ENCODE data around the gene CNNM4. TPM values are rescaled to one million over a fixed set of nuclear protein-coding genes. Genes with fewer than 3 reads are reported as not detected.

The CNNM4 gene
- total and polyA plus RNA-seq, 12 donors: 4.3 to 59.7 (median 32.5) TPM

DNA sequence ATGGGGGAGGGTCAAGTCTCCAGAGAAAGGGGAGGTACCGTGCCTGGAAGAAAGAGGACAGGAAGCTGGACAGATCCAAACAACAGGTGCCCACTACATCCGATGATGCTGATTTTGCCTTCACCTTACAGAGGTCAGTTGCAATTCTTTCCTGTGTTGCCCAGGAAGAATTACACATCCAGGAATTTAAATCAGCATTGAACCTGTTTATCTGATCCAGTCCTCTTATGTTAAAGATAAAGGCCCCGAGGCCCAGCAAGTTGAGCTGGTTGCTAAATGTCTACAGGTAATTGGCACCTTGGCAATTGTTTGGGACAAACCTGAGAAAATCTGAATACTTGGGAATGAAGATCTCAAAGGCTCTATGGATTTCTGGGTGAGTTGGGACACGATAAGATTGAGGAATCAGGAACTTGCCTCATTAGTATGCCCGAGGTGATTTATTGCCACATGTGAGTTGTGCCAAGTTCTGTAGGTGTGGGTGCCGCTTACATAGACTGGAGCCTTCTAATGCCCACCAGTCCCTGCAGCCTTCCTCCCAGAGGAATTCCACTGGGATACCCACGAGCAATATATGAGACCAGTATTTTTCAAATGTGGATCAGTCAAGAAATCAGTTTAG is 6.9 kb upstream of the CNNM4 start:
- DNase-seq (no peak), ATAC-seq (no peak)
- Histone ChIP-seq H3K4me1 (no peaks in the 10 kb centered on the region), H3K9me3 (no peaks in the 10 kb centered on the region), H3K27ac (no peak overlapping the region), H3K27me3 (no peaks in the 10 kb centered on the region), H3K4me3 (no peak overlapping the region), H3K36me3 (no peaks in the 10 kb centered on the region)
- intact Hi-C loops (cut with DNase I): loop anchor here in 1 of 10 donors (10.0 kb wide), 1 partner anchor 211 kb away; no protein-coding TSS in a partner anchor
- TF ChIP-seq, protein P1, sequence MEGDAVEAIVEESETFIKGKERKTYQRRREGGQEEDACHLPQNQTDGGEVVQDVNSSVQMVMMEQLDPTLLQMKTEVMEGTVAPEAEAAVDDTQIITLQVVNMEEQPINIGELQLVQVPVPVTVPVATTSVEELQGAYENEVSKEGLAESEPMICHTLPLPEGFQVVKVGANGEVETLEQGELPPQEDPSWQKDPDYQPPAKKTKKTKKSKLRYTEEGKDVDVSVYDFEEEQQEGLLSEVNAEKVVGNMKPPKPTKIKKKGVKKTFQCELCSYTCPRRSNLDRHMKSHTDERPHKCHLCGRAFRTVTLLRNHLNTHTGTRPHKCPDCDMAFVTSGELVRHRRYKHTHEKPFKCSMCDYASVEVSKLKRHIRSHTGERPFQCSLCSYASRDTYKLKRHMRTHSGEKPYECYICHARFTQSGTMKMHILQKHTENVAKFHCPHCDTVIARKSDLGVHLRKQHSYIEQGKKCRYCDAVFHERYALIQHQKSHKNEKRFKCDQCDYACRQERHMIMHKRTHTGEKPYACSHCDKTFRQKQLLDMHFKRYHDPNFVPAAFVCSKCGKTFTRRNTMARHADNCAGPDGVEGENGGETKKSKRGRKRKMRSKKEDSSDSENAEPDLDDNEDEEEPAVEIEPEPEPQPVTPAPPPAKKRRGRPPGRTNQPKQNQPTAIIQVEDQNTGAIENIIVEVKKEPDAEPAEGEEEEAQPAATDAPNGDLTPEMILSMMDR (IDR thresholded peaks at IDR 0.05): no peak
- WGBS, 2 donors: 65 to 68% methylated on average over 7 of the region's 7 CpGs

DNA sequence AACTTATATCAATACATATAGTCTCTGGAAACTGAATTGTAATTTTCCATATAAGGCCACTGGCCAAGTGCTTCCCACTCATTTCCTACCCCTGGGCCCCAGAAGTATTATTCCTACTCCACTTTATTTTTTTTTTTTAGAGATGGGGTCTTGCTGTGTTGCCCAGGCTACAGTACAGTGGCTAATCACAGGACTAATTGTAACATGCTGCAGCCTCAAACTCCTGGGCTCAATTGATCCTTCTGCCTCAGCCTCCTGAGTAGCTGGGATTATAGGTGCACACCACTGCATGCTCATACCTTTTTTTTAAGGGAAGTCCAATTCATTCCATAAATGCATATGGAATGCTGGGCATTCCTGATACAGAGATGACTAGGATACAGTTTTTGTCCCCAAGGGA is 6.4 kb upstream of the CNNM4 start:
- Histone ChIP-seq H3K4me1 (no peaks in the 10 kb centered on the region), H3K4me3 (no peak overlapping the region), H3K27ac (no peak overlapping the region), H3K36me3 (no peaks in the 10 kb centered on the region), H3K27me3 (no peaks in the 10 kb centered on the region), H3K9me3 (no peaks in the 10 kb centered on the region)
- intact Hi-C loops (cut with DNase I): loop anchor here in 1 of 10 donors (10.0 kb wide), 1 partner anchor 210 kb away; no protein-coding TSS in a partner anchor
- DNase-seq (no peak), ATAC-seq (no peak)
- TF ChIP-seq, protein P1 (IDR thresholded peaks at IDR 0.05): no peak

DNA sequence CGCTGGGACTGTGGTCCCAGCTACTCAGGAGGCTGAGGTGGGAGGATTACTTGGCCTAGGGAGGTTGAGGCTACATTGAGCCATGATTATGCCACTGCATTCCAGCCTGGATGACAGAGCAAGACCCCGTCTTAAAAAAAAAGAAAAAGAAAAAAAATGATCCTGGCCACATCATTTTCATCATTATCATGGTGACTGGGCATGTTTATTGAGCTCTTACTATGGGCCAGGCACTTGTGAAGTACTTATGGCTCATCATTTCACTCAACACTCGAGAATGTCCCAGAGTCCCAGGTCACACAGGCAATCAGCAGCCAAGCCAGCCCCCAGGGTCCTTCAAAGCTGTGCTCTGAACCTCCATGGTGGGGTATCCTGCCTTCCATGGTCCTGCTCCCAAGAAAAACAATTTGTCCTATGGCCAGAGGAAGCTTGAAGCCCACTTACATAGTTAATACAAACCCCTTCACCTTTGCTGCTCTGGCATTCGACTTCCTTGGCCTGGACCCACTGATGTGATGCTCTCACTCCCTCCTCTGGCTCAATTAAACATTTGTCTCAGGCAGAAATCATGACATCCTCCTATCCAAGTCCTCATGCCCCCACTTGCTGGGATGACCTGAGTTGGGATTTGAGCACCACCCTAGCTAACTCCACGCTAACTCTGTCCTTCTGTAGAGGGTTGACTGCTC is 3.8 kb upstream of the CNNM4 start:
- H3K4me3 ChIP-seq: no peak overlapping the region

DNA sequence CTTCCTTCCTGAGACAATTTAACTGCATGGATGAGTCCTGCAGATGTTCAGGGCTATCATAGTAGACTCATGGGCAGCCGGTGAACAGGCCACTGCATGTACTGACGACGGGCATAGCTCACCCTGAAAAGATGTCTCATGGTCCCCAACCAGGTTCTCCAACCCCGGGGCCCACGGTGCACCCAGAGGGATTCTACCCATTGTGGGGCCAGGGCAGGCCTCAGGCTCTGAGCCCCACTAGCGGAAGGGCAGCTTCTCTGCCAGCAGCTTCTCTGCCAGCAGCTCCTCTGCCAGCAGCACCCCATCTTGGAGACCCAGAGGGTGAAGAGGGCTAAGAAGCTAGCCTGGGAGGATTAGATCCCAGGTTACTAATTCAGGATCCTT is 3.2 kb upstream of the CNNM4 start:
- DNase-seq: no peak
- ATAC-seq: no peak
- Histone ChIP-seq H3K27me3 (no peaks in the 10 kb centered on the region), H3K36me3 (no peaks in the 10 kb centered on the region), H3K4me3 (no peak overlapping the region), H3K9me3 (no peaks in the 10 kb centered on the region), H3K27ac (no peak overlapping the region), H3K4me1 (peaks cover 4 to 23% (median 19%) of the 10 kb centered on the region in 9 donors)
- WGBS, 2 donors: 93 to 96% methylated on average over 6 of the region's 6 CpGs
- TF ChIP-seq, protein P1 (IDR thresholded peaks at IDR 0.05): no peak
- intact Hi-C loops (cut with DNase I): loop anchor here in 1 of 10 donors (10.0 kb wide), 1 partner anchor 207 kb away; no protein-coding TSS in a partner anchor

More for the DNA sequence above, 3.8 kb upstream of the CNNM4 start:
- TF ChIP-seq, protein P1 (IDR thresholded peaks at IDR 0.05): no peak
- no peaks in the 10 kb centered on the region for H3K27me3 ChIP-seq
- H3K9me3 ChIP-seq: no peaks in the 10 kb centered on the region
- H3K27ac ChIP-seq: no peak overlapping the region
- DNase-seq: no peak
- H3K4me1 ChIP-seq: peaks cover 4 to 18% (median 13%) of the 10 kb centered on the region in 9 donors
- no peak for ATAC-seq
- H3K36me3 ChIP-seq: no peaks in the 10 kb centered on the region
- 84 to 87% methylated on average over 5 of the region's 5 CpGs for WGBS, 2 donors
- intact Hi-C loops (cut with DNase I): loop anchor here in 1 of 10 donors (10.0 kb wide), 1 partner anchor 208 kb away; no protein-coding TSS in a partner anchor

All from heart right ventricle (tissue), 16 donors.